IMR-90 (cell line): Measurements from ENCODE around the gene GRIA2. TPM values are rescaled to one million over a fixed set of nuclear protein-coding genes. Genes with fewer than 3 reads are reported as not detected.

Source experiments
- ATAC-seq: fragments of 200-7000 bp; cut with Tn5 transposase; 2 replicates; pipeline ENCODE4 v1.9.1; 2020; ENCODE audit warnings: low read depth, mild to moderate bottlenecking, moderate library complexity
- BruUV-seq: library from RNA; stranded (reverse); fragments of 400-500 nt; replicated peaks from 2 replicates; lab custom pipeline; 2021; lab: Mats Ljungman, UMichigan
- CTCF ChIA-PET: fragments of 300-600 bp; formaldehyde crosslinking; extraction: SDS; loops from one replicate; lab custom pipeline; 2021; ENCODE audit warnings: antibody characterized with exemption; lab: Yijun Ruan, JAX
- POLR2A ChIA-PET: fragments of 300-600 bp; sonication (Branson Sonifier 250); formaldehyde crosslinking; loops from one replicate; lab custom pipeline; 2022; ENCODE audit warnings: antibody characterized with exemption; ENCODE audit not compliant: unreplicated experiment; lab: Charles Lee
- DNase-seq: peaks from one replicate; pipeline ENCODE4 v3.0.0; 2013
- H2AFZ ChIP-seq: replicated peaks from 2 replicates; pipeline ENCODE3; 2013; ENCODE audit warnings: low read length, mild to moderate bottlenecking; ENCODE audit not compliant: poor library complexity
- H2AK5ac ChIP-seq: 2 replicates; pipeline ENCODE4 v1.6.1; 2013; ENCODE audit warnings: low read depth, low read length, inconsistent platforms
- H2AK9ac ChIP-seq: replicated peaks from 2 replicates; pipeline ENCODE3; 2013; ENCODE audit warnings: mild to moderate bottlenecking, low read depth, low read length, moderate library complexity; ENCODE audit not compliant: poor library complexity
- H2BK120ac ChIP-seq: 2 replicates; pipeline ENCODE4 v1.6.1; 2013; ENCODE audit warnings: low read depth, low read length, inconsistent platforms
- H2BK15ac ChIP-seq: 3 replicates; pipeline ENCODE4 v1.6.1; 2013; ENCODE audit warnings: low read depth, low read length, inconsistent platforms
- H2BK20ac ChIP-seq: 2 replicates; pipeline ENCODE4 v1.6.1; 2013; ENCODE audit warnings: low read depth, mild to moderate bottlenecking, inconsistent platforms, low read length, moderate library complexity
- H2BK5ac ChIP-seq: 2 replicates; pipeline ENCODE4 v1.6.1; 2013; ENCODE audit warnings: mild to moderate bottlenecking, low read depth, low read length, inconsistent platforms; ENCODE audit not compliant: poor library complexity, severe bottlenecking
- H3K14ac ChIP-seq: replicated peaks from 2 replicates; pipeline ENCODE4 v1.6.1; 2013; ENCODE audit warnings: low read depth, low read length, inconsistent platforms
- H3K18ac ChIP-seq: 2 replicates; pipeline ENCODE4 v1.6.1; 2013; ENCODE audit warnings: low read depth, low read length, control low read depth
- H3K23ac ChIP-seq: 2 replicates; pipeline ENCODE4 v1.6.1; 2013; ENCODE audit warnings: low read depth, low read length, inconsistent platforms
- H3K27ac ChIP-seq: 2 replicates; pipeline ENCODE4 v1.5.1; 2013; ENCODE audit warnings: mild to moderate bottlenecking, control low read depth, low read length; ENCODE audit not compliant: insufficient read depth
- H3K27me3 ChIP-seq: 2 replicates; pipeline ENCODE4 v1.6.1; 2013; ENCODE audit warnings: low read length; ENCODE audit not compliant: control insufficient read depth, insufficient read depth
- H3K36me3 ChIP-seq: 2 replicates; pipeline ENCODE4 v1.6.1; 2013; ENCODE audit warnings: low read length, mixed read lengths; ENCODE audit not compliant: control insufficient read depth, insufficient read depth
- H3K4ac ChIP-seq: 2 replicates; pipeline ENCODE4 v1.6.1; 2013; ENCODE audit warnings: low read depth, low read length, inconsistent platforms
- H3K4me1 ChIP-seq: 2 replicates; pipeline ENCODE4 v1.6.1; 2013; ENCODE audit warnings: low read length, mixed read lengths; ENCODE audit not compliant: control insufficient read depth, insufficient read depth
- H3K4me2 ChIP-seq: 2 replicates; pipeline ENCODE4 v1.6.1; 2013; ENCODE audit warnings: low read depth, mild to moderate bottlenecking, control low read depth, low read length, moderate library complexity
- H3K4me3 ChIP-seq: 2 replicates; pipeline ENCODE4 v1.5.1; 2013; ENCODE audit warnings: low read depth, mild to moderate bottlenecking, control low read depth, low read length, moderate library complexity; ENCODE audit not compliant: insufficient read depth
- H3K56ac ChIP-seq: 2 replicates; pipeline ENCODE4 v1.6.1; 2013; ENCODE audit warnings: low read length, inconsistent platforms; ENCODE audit not compliant: insufficient read depth; ENCODE audit errors: extremely low read depth
- H3K79me1 ChIP-seq, 2 experiments: 2 replicates each; pipeline ENCODE4 v1.6.1; 2013; ENCODE audit warnings: low read length in 2 of 2, inconsistent platforms in 1 of 2, low read depth in 1 of 2
- H3K9ac ChIP-seq: 2 replicates; pipeline ENCODE4 v1.6.1; 2013; ENCODE audit warnings: low read depth, low read length, control low read depth
- H3K9me1 ChIP-seq: 2 replicates; pipeline ENCODE4 v1.6.1; 2013; ENCODE audit warnings: low read length, inconsistent platforms; ENCODE audit not compliant: insufficient read depth
- H3K9me3 ChIP-seq: 2 replicates; pipeline ENCODE4 v1.6.1; 2013; ENCODE audit warnings: low read length; ENCODE audit not compliant: control insufficient read depth, insufficient read depth
- H4K20me1 ChIP-seq: 2 replicates; pipeline ENCODE4 v1.6.1; 2013; ENCODE audit warnings: low read length, inconsistent platforms; ENCODE audit not compliant: insufficient read depth
- H4K5ac ChIP-seq: 2 replicates; pipeline ENCODE4 v1.6.1; 2013; ENCODE audit warnings: mild to moderate bottlenecking, low read depth, low read length, control low read depth
- H4K8ac ChIP-seq, 2 experiments: 2 replicates each; pipeline ENCODE4 v1.6.1; 2013; ENCODE audit warnings: low read depth in 2 of 2, low read length in 2 of 2, control low read depth in 1 of 2, inconsistent platforms in 1 of 2
- H4K91ac ChIP-seq: 2 replicates; pipeline ENCODE4 v1.6.1; 2013; ENCODE audit warnings: low read depth, low read length, inconsistent platforms; ENCODE audit not compliant: insufficient read depth
- BHLHE40 ChIP-seq: fragments of 150-350 bp; IDR thresholded peaks from 2 replicates; pipeline ENCODE4 v1.6.1; 2016; ENCODE audit warnings: mild to moderate bottlenecking, low read depth, low read length
- CEBPB ChIP-seq: IDR thresholded peaks from 2 replicates; pipeline ENCODE4 v1.6.1; 2012; ENCODE audit warnings: low read depth, low read length, improper control_type of control experiment
- CHD1 ChIP-seq: IDR thresholded peaks from 2 replicates; pipeline ENCODE4 v1.6.1; 2012; ENCODE audit warnings: low read depth, low read length, improper control_type of control experiment
- FOS ChIP-seq: fragments of 150-350 bp; IDR thresholded peaks from 2 replicates; pipeline ENCODE4 v1.6.1; 2016; ENCODE audit warnings: low read depth, low read length
- MAFK ChIP-seq: IDR thresholded peaks from 2 replicates; pipeline ENCODE4 v1.6.1; 2012; ENCODE audit warnings: low read depth, low read length, improper control_type of control experiment
- MAZ ChIP-seq: IDR thresholded peaks from 2 replicates; pipeline ENCODE4 v1.6.1; 2012; ENCODE audit warnings: low read depth, mild to moderate bottlenecking, low read length, improper control_type of control experiment, moderate library complexity, borderline replicate concordance
- MXI1 ChIP-seq: IDR thresholded peaks from 2 replicates; pipeline ENCODE4 v1.6.1; 2012; ENCODE audit warnings: low read depth, mild to moderate bottlenecking, low read length, moderate library complexity, borderline replicate concordance
- NFE2L2 ChIP-seq: fragments of 150-350 bp; IDR thresholded peaks from 2 replicates; pipeline ENCODE4 v1.6.1; 2016; ENCODE audit warnings: low read depth, mild to moderate bottlenecking, low read length
- POLR2A ChIP-seq: IDR thresholded peaks from 2 replicates; pipeline ENCODE4 v1.6.1; 2012; ENCODE audit warnings: mild to moderate bottlenecking, low read depth, low read length
- RAD21 ChIP-seq: IDR thresholded peaks from 2 replicates; pipeline ENCODE4 v1.6.1; 2012; ENCODE audit warnings: low read length, improper control_type of control experiment
- RCOR1 ChIP-seq: IDR thresholded peaks from 2 replicates; pipeline ENCODE4 v1.6.1; 2012; ENCODE audit warnings: mild to moderate bottlenecking, low read length, improper control_type of control experiment; ENCODE audit not compliant: insufficient replicate concordance
- RFX5 ChIP-seq: IDR thresholded peaks from 2 replicates; pipeline ENCODE4 v1.8.0; 2012; ENCODE audit warnings: low read depth, mild to moderate bottlenecking, low read length, moderate library complexity
- SMC3 ChIP-seq: fragments of 150-350 bp; IDR thresholded peaks from 2 replicates; pipeline ENCODE4 v1.6.1; 2016; ENCODE audit warnings: low read depth, mild to moderate bottlenecking, antibody characterized with exemption, low read length, moderate library complexity
- WGBS, 2 experiments: methylation state at CpG; one replicate each; pipeline versions ENCODE4 v1.1.5 to v1.1.7; 2013; ENCODE audit warnings: missing lambda C conversion rate in 2 of 2; ENCODE audit not compliant: insufficient read length in 1 of 2; ENCODE audit errors: extremely low coverage in 2 of 2; 5-methylcytosine and 5-hydroxymethylcytosine counted together
- dilution Hi-C: fragments of 300-500 bp; cut with HindIII; formaldehyde crosslinking; loops from one replicate; pipeline ENCODE4 v1.14.3; 2018; ENCODE audit warnings: low sequenced_read_pairs; ENCODE audit not compliant: unreplicated experiment
- in situ Hi-C: fragments of 300-500 bp; cut with MboI; formaldehyde crosslinking; loops from 3 replicates; pipeline ENCODE4 v1.14.3; 2019; ENCODE audit warnings: low sequenced_read_pairs, inconsistent platforms, mixed read lengths
- intact Hi-C: fragments of 100-400 bp; cut with micrococcal nuclease; formaldehyde crosslinking; loops from 2 replicates; pipeline ENCODE4 v1.10.0; 2022
- polyA plus RNA-seq, 3 experiments: library from polyadenylated mRNA; depleted of rRNA; stranded (reverse); fragments of >200 nt; gene quantifications; 2 replicates each; pipeline ENCODE4 v1.2.3, GENCODE V29; 2012; ENCODE audit warnings: low replicate concordance in 1 of 3
- total RNA-seq: library from RNA; depleted of rRNA; stranded (reverse); fragments of >200 nt; gene quantifications from 2 replicates; pipeline ENCODE4 v1.2.3, GENCODE V29; 2012
- TF ChIP-seq, protein P1 (sequence below): conservative IDR thresholded peaks from 2 replicates; pipeline ENCODE4 v1.5.1; 2012; ENCODE audit warnings: mild to moderate bottlenecking, low read depth, low read length, improper control_type of control experiment
- TF ChIP-seq, protein P2 (sequence below): fragments of 150-350 bp; IDR thresholded peaks from 2 replicates; pipeline ENCODE4 v1.6.1; 2016; ENCODE audit warnings: low read depth, mild to moderate bottlenecking, low read length, moderate library complexity, borderline replicate concordance
- TF ChIP-seq, protein P3 (sequence below): fragments of 150-350 bp; IDR thresholded peaks from 2 replicates; pipeline ENCODE4 v1.6.1; 2017; ENCODE audit warnings: mild to moderate bottlenecking, antibody characterized with exemption, low read length, low read depth

Gene GRIA2
- total and polyA plus RNA-seq, 2 of the 4 experiments (the other 2 are of a cell fraction): not detected

DNA sequence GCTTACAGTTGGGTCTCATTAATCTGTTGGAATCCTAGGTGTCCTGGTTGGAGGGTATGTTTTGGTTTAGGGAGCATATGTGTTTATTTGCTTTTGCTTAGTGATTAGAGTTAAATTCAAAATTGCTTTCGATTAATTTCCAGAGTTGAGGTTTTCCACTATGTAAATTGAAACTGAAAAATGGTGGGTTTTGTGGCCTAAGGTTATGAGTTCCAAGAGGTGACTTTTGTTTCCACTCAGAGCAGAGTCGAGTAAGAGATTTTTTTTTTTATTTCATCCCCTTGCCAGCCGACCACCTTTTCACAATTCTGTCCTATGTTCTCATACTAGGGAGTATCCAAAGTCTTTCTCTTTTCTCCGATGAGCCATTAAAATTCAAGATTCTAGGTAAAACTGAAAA is 66.9 kb downstream of the GRIA2 start:
- intact Hi-C loops (no loop called here), in situ Hi-C loops (no loop called here), dilution Hi-C loops (no loop called here)
- Histone ChIP-seq H3K4me2 (no peak overlapping the region), H3K36me3 (no peaks in the 10 kb centered on the region), H2BK120ac (no peak overlapping the region), H3K18ac (no peak overlapping the region), H3K9me3 (no peaks in the 10 kb centered on the region), H3K27me3 (no peaks in the 10 kb centered on the region), H4K20me1 (no peaks in the 10 kb centered on the region), H3K4me3 (no peak overlapping the region), H3K79me1 (no peaks in the 10 kb centered on the region), H3K23ac (no peak overlapping the region), H3K9me1 (no peaks in the 10 kb centered on the region), H3K56ac (no peak overlapping the region), H3K14ac (no peak overlapping the region), H2AFZ (no peak overlapping the region), H2AK9ac (no peak overlapping the region), H4K91ac (no peak overlapping the region), H4K8ac (no peak overlapping the region), H2AK5ac (no peak overlapping the region), H3K27ac (no peak overlapping the region), H3K4me1 (no peaks in the 10 kb centered on the region), H3K9ac (no peak overlapping the region), H2BK5ac (no peak overlapping the region), H4K5ac (no peak overlapping the region), H2BK20ac (no peak overlapping the region), H3K4ac (no peak overlapping the region), H2BK15ac (no peak overlapping the region)
- TF ChIP-seq, protein P1, sequence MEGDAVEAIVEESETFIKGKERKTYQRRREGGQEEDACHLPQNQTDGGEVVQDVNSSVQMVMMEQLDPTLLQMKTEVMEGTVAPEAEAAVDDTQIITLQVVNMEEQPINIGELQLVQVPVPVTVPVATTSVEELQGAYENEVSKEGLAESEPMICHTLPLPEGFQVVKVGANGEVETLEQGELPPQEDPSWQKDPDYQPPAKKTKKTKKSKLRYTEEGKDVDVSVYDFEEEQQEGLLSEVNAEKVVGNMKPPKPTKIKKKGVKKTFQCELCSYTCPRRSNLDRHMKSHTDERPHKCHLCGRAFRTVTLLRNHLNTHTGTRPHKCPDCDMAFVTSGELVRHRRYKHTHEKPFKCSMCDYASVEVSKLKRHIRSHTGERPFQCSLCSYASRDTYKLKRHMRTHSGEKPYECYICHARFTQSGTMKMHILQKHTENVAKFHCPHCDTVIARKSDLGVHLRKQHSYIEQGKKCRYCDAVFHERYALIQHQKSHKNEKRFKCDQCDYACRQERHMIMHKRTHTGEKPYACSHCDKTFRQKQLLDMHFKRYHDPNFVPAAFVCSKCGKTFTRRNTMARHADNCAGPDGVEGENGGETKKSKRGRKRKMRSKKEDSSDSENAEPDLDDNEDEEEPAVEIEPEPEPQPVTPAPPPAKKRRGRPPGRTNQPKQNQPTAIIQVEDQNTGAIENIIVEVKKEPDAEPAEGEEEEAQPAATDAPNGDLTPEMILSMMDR: no peak
- TF ChIP-seq POLR2A: no peak
- no peak for TF ChIP-seq NFE2L2
- TF ChIP-seq, protein P2, sequence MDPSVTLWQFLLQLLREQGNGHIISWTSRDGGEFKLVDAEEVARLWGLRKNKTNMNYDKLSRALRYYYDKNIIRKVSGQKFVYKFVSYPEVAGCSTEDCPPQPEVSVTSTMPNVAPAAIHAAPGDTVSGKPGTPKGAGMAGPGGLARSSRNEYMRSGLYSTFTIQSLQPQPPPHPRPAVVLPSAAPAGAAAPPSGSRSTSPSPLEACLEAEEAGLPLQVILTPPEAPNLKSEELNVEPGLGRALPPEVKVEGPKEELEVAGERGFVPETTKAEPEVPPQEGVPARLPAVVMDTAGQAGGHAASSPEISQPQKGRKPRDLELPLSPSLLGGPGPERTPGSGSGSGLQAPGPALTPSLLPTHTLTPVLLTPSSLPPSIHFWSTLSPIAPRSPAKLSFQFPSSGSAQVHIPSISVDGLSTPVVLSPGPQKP: no peak
- no peak for TF ChIP-seq FOS
- no peak for TF ChIP-seq SMC3
- TF ChIP-seq MAFK: no peak
- TF ChIP-seq RFX5: no peak
- no peak for TF ChIP-seq MAZ
- TF ChIP-seq RAD21: no peak
- TF ChIP-seq MXI1: no peak
- TF ChIP-seq CEBPB: no peak
- TF ChIP-seq CHD1: no peak
- TF ChIP-seq RCOR1: no peak
- no peak for TF ChIP-seq BHLHE40
- TF ChIP-seq, protein P3, sequence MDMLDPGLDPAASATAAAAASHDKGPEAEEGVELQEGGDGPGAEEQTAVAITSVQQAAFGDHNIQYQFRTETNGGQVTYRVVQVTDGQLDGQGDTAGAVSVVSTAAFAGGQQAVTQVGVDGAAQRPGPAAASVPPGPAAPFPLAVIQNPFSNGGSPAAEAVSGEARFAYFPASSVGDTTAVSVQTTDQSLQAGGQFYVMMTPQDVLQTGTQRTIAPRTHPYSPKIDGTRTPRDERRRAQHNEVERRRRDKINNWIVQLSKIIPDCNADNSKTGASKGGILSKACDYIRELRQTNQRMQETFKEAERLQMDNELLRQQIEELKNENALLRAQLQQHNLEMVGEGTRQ: no peak
- BruUV-seq: no TSS peak
- DNase-seq: no peak
- CTCF ChIA-PET: no interaction called here
- WGBS, 2 experiments: no CpG with 5 or more reads among the region's 4 CpGs
- POLR2A ChIA-PET: no interaction called here
- ATAC-seq: no peak
